Neural cell (in vitro differentiated cells): Measurements from ENCODE around the gene MMUT. TPM values are rescaled to one million over a fixed set of nuclear protein-coding genes. Genes with fewer than 3 reads are reported as not detected.

Experiments used
- H2AFZ ChIP-seq: fragments of 200-600, 300-800 bp; sonication (generic), shearing (Covaris generic); 2 replicates; pipeline ENCODE4 v1.6.0; 2014; ENCODE audit warnings: low read depth, mild to moderate bottlenecking, antibody characterized with exemption, low read length, moderate library complexity
- H3F3A ChIP-seq: fragments of 200-600 bp; shearing (Covaris generic); 2 replicates; pipeline ENCODE4 v1.6.1; 2016; ENCODE audit warnings: mild to moderate bottlenecking, moderate library complexity, mixed read lengths, antibody characterized with exemption, low read length; ENCODE audit not compliant: insufficient read depth, poor library complexity, severe bottlenecking
- H3K27ac ChIP-seq: fragments of 200-600, 300-800 bp; sonication (generic), shearing (Covaris generic); 2 replicates; pipeline ENCODE4 v1.5.1; 2014; ENCODE audit warnings: mild to moderate bottlenecking, low read length, moderate library complexity
- H3K27me3 ChIP-seq: fragments of 300-800, 200-600 bp; sonication (generic), shearing (Covaris generic); 2 replicates; pipeline ENCODE4 v1.6.0; 2014; ENCODE audit warnings: mild to moderate bottlenecking, low read depth, low read length, moderate library complexity; ENCODE audit not compliant: insufficient read depth
- H3K36me3 ChIP-seq: fragments of 300-800, 200-600 bp; sonication (generic), shearing (Covaris generic); 2 replicates; pipeline ENCODE4 v1.5.1; 2014; ENCODE audit warnings: mild to moderate bottlenecking, antibody characterized with exemption, low read length, moderate library complexity; ENCODE audit not compliant: insufficient read depth
- H3K4me2 ChIP-seq: fragments of 300-800, 200-600 bp; sonication (generic), shearing (Covaris generic); 2 replicates; pipeline ENCODE4 v1.6.0; 2014; ENCODE audit warnings: mild to moderate bottlenecking, low read length
- H3K4me3 ChIP-seq: fragments of 300-800, 200-600 bp; sonication (generic), shearing (Covaris generic); 2 replicates; pipeline ENCODE4 v1.5.1; 2014; ENCODE audit warnings: mild to moderate bottlenecking, low read length, moderate library complexity
- H3K79me2 ChIP-seq: fragments of 200-600 bp; shearing (Covaris generic); replicated peaks from 2 replicates; pipeline ENCODE4 v1.6.0; 2014; ENCODE audit warnings: mild to moderate bottlenecking, low read length, moderate library complexity; ENCODE audit not compliant: insufficient read depth
- H3K9ac ChIP-seq: fragments of 300-800, 200-600 bp; sonication (generic), shearing (Covaris generic); 2 replicates; pipeline ENCODE4 v1.6.1; 2016; ENCODE audit warnings: mild to moderate bottlenecking, low read length, mixed read lengths
- H3K9me2 ChIP-seq: fragments of 200-600 bp; shearing (Covaris generic); 2 replicates; pipeline ENCODE4 v1.6.1; 2016; ENCODE audit warnings: mild to moderate bottlenecking, low read length, mixed read lengths; ENCODE audit not compliant: insufficient read depth
- H3K9me3 ChIP-seq: fragments of 200-600, 300-800 bp; sonication (generic), shearing (Covaris generic); 2 replicates; pipeline ENCODE4 v1.6.1; 2016; ENCODE audit warnings: mild to moderate bottlenecking, mixed run types, low read length, moderate library complexity, mixed read lengths
- H4K20me1 ChIP-seq: fragments of 200-600 bp; shearing (Covaris generic); 2 replicates; pipeline ENCODE4 v1.6.1; 2016; ENCODE audit warnings: mild to moderate bottlenecking, mixed run types; ENCODE audit not compliant: insufficient read depth
- EP300 ChIP-seq: fragments of 450-650 bp; conservative IDR thresholded peaks from 2 replicates; pipeline ENCODE4 v1.6.1; 2014; ENCODE audit warnings: antibody characterized with exemption, mild to moderate bottlenecking, moderate library complexity; ENCODE audit not compliant: poor library complexity, severe bottlenecking
- EZH2 ChIP-seq: fragments of 200-600, 300-800 bp; shearing (Covaris generic), sonication (generic); IDR thresholded peaks from 2 replicates; pipeline ENCODE4 v1.6.1; 2014; ENCODE audit warnings: antibody characterized with exemption, low read length, borderline replicate concordance, mild to moderate bottlenecking; ENCODE audit not compliant: insufficient read depth, poor library complexity, severe bottlenecking
- MXI1 ChIP-seq: fragments of 450-650 bp; conservative IDR thresholded peaks from 2 replicates; pipeline ENCODE4 v1.6.1; 2014; ENCODE audit warnings: antibody characterized with exemption, mild to moderate bottlenecking; ENCODE audit not compliant: poor library complexity, severe bottlenecking
- POLR2AphosphoS5 ChIP-seq: IDR thresholded peaks from 2 replicates; pipeline ENCODE4 v1.6.1; 2012
- RAD21 ChIP-seq: fragments of 450-650 bp; conservative IDR thresholded peaks from 2 replicates; pipeline ENCODE4 v1.6.1; 2014; ENCODE audit warnings: antibody characterized with exemption, mild to moderate bottlenecking, moderate library complexity
- SMC3 ChIP-seq: fragments of 450-650 bp; conservative IDR thresholded peaks from 2 replicates; pipeline ENCODE4 v1.6.1; 2014; ENCODE audit warnings: antibody characterized with exemption, mild to moderate bottlenecking, moderate library complexity; ENCODE audit not compliant: poor library complexity
- TAF1 ChIP-seq: IDR thresholded peaks from 2 replicates; pipeline ENCODE4 v1.6.1; 2012; ENCODE audit warnings: low read depth
- polyA plus RNA-seq: library from polyadenylated mRNA; depleted of rRNA; stranded (reverse); fragments of >200 nt; gene quantifications from 2 replicates; pipeline ENCODE4 v1.2.3, GENCODE V29; 2014
- TF ChIP-seq, protein P1 (sequence below): fragments of 450-650 bp; IDR thresholded peaks from 2 replicates; pipeline ENCODE4 v1.5.1; 2014; ENCODE audit warnings: antibody characterized with exemption, mild to moderate bottlenecking, moderate library complexity; ENCODE audit not compliant: poor library complexity, severe bottlenecking
- TF ChIP-seq, protein P2 (sequence below): IDR thresholded peaks from 2 replicates; pipeline ENCODE4 v1.6.1; 2012; ENCODE audit warnings: borderline replicate concordance

Gene MMUT
- polyA plus RNA-seq, 1 donor from 2014 or later = 24.0 TPM

DNA sequence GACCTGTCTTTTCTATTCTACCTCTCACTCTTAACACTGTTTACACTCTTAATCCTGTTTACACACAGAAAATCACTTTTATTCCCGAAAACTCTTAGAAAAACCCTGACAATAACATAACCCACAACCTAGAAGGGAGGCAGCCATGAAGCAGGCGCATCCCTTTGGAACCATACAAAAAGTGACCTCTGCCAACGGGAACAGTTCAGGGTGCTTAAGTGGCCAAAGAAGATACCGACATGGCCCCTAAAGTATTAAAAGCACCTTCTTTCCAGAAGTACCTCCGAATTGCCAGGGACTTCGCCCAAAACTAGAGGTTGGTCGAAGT is 490 bp downstream of the MMUT start:
- Histone ChIP-seq H3K9me3 (no peaks in the 10 kb centered on the region), H3K27ac (peak overlapping the region; percentile 71), H3K79me2 (peaks cover 54% of the 10 kb centered on the region), H2AFZ (peak overlapping the region; percentile 88), H3F3A (no peaks in the 10 kb centered on the region), H4K20me1 (no peaks in the 10 kb centered on the region), H3K4me3 (peak overlapping the region; percentile 84), H3K36me3 (no peaks in the 10 kb centered on the region), H3K9me2 (no peaks in the 10 kb centered on the region), H3K9ac (peak overlapping the region; percentile 79), H3K27me3 (no peaks in the 10 kb centered on the region), H3K4me2 (peak overlapping the region; percentile 82)
- TF ChIP-seq POLR2AphosphoS5 (no peak), EP300 (no peak), MXI1 (no peak), RAD21 (no peak), EZH2 (no peak), SMC3 (no peak), TAF1 (no peak)
- TF ChIP-seq, protein P1, sequence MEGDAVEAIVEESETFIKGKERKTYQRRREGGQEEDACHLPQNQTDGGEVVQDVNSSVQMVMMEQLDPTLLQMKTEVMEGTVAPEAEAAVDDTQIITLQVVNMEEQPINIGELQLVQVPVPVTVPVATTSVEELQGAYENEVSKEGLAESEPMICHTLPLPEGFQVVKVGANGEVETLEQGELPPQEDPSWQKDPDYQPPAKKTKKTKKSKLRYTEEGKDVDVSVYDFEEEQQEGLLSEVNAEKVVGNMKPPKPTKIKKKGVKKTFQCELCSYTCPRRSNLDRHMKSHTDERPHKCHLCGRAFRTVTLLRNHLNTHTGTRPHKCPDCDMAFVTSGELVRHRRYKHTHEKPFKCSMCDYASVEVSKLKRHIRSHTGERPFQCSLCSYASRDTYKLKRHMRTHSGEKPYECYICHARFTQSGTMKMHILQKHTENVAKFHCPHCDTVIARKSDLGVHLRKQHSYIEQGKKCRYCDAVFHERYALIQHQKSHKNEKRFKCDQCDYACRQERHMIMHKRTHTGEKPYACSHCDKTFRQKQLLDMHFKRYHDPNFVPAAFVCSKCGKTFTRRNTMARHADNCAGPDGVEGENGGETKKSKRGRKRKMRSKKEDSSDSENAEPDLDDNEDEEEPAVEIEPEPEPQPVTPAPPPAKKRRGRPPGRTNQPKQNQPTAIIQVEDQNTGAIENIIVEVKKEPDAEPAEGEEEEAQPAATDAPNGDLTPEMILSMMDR = no peak
- TF ChIP-seq, protein P2, sequence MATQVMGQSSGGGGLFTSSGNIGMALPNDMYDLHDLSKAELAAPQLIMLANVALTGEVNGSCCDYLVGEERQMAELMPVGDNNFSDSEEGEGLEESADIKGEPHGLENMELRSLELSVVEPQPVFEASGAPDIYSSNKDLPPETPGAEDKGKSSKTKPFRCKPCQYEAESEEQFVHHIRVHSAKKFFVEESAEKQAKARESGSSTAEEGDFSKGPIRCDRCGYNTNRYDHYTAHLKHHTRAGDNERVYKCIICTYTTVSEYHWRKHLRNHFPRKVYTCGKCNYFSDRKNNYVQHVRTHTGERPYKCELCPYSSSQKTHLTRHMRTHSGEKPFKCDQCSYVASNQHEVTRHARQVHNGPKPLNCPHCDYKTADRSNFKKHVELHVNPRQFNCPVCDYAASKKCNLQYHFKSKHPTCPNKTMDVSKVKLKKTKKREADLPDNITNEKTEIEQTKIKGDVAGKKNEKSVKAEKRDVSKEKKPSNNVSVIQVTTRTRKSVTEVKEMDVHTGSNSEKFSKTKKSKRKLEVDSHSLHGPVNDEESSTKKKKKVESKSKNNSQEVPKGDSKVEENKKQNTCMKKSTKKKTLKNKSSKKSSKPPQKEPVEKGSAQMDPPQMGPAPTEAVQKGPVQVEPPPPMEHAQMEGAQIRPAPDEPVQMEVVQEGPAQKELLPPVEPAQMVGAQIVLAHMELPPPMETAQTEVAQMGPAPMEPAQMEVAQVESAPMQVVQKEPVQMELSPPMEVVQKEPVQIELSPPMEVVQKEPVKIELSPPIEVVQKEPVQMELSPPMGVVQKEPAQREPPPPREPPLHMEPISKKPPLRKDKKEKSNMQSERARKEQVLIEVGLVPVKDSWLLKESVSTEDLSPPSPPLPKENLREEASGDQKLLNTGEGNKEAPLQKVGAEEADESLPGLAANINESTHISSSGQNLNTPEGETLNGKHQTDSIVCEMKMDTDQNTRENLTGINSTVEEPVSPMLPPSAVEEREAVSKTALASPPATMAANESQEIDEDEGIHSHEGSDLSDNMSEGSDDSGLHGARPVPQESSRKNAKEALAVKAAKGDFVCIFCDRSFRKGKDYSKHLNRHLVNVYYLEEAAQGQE = no peak

DNA sequence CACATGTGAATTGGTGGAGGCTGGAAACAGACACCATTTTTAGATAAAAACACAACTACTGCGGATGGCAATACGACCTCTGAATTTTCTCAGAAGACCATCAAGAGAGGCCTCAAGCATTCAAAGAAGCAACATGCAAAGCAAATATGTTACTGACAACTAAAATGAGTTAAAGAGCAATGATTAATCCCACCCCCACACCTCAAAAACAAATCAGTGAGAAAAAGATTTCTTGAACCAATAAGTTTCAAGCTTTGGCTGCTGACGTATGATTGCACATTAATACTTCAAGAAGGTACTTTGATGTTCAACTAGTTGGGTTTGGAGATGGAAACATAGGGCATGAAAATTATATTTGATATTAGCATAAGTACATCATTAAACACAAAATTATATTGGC is 982 bp downstream of the MMUT start:
- no peaks in the 10 kb centered on the region for H3K9me3 ChIP-seq
- TF ChIP-seq EP300 (no peak), TAF1 (no peak), MXI1 (no peak), EZH2 (no peak), RAD21 (no peak), SMC3 (no peak), POLR2AphosphoS5 (no peak)
- TF ChIP-seq, protein P2 = no peak
- TF ChIP-seq, protein P1 = no peak
- peaks cover 54% of the 10 kb centered on the region for H3K79me2 ChIP-seq
- H2AFZ ChIP-seq = peak overlapping the region; percentile 88
- H3K9ac ChIP-seq = peak overlapping the region; percentile 79
- H3K36me3 ChIP-seq = peaks cover 5% of the 10 kb centered on the region
- H4K20me1 ChIP-seq = no peaks in the 10 kb centered on the region
- H3K4me2 ChIP-seq = peak overlapping the region; percentile 82
- peak overlapping the region; percentile 71 for H3K27ac ChIP-seq
- peak overlapping the region; percentile 84 for H3K4me3 ChIP-seq
- H3F3A ChIP-seq = no peaks in the 10 kb centered on the region
- H3K27me3 ChIP-seq = no peaks in the 10 kb centered on the region
- H3K9me2 ChIP-seq = no peaks in the 10 kb centered on the region
